Right atrium auricular region (tissue), 2 donors: ENCODE results near the gene NFXL1. TPM values are rescaled to one million over a fixed set of nuclear protein-coding genes. Genes with fewer than 3 reads are reported as not detected.

ENCODE experiments used
- DNase-seq: peaks from one replicate; pipeline ENCODE4 v3.0.0-alpha.2; 2019; ENCODE audit warnings: low spot score
- H3K27ac ChIP-seq, 2 donors: fragments of 200-600 bp; sonication (generic); 1 replicate in 1 of 2; 2 replicates in 1 of 2; pipeline ENCODE4 v1.5.1; 2016 to 2019
- H3K27me3 ChIP-seq, 2 donors: fragments of 200-600 bp; sonication (generic); one replicate each; pipeline versions ENCODE4 v1.5.1 to v1.6.0; 2017 to 2019
- H3K36me3 ChIP-seq: fragments of 200-600 bp; sonication (generic); one replicate; pipeline ENCODE4 v1.5.1; 2016
- H3K4me1 ChIP-seq, 2 donors: fragments of 200-600 bp; sonication (generic); one replicate each; pipeline versions ENCODE4 v1.5.1 to v1.6.0; 2017 to 2019
- H3K4me3 ChIP-seq, 2 donors: fragments of 200-600 bp; sonication (generic); 1 replicate in 1 of 2; 2 replicates in 1 of 2; pipeline ENCODE4 v1.5.1; 2017 to 2019; ENCODE audit warnings: mild to moderate bottlenecking in 1 of 2, moderate library complexity in 1 of 2
- H3K9me3 ChIP-seq, 2 donors: fragments of 200-600 bp; sonication (generic); one replicate each; pipeline ENCODE4 v1.5.1; 2019
- total RNA-seq, 2 donors: library from RNA; depleted of rRNA; stranded (reverse); fragments of >200 nt; gene quantifications; one replicate each; pipeline ENCODE4 v1.1.0, GENCODE V29; 2016
- TF ChIP-seq, protein P1 (sequence below), 2 donors: fragments of 200-600 bp; sonication (generic); IDR thresholded peaks; one replicate each; pipeline ENCODE4 v1.5.1; 2019; ENCODE audit warnings: antibody characterized with exemption in 2 of 2

NFXL1 gene
- total RNA-seq, 2 donors from 2014 or later: 6.2 to 8.3 TPM

DNA sequence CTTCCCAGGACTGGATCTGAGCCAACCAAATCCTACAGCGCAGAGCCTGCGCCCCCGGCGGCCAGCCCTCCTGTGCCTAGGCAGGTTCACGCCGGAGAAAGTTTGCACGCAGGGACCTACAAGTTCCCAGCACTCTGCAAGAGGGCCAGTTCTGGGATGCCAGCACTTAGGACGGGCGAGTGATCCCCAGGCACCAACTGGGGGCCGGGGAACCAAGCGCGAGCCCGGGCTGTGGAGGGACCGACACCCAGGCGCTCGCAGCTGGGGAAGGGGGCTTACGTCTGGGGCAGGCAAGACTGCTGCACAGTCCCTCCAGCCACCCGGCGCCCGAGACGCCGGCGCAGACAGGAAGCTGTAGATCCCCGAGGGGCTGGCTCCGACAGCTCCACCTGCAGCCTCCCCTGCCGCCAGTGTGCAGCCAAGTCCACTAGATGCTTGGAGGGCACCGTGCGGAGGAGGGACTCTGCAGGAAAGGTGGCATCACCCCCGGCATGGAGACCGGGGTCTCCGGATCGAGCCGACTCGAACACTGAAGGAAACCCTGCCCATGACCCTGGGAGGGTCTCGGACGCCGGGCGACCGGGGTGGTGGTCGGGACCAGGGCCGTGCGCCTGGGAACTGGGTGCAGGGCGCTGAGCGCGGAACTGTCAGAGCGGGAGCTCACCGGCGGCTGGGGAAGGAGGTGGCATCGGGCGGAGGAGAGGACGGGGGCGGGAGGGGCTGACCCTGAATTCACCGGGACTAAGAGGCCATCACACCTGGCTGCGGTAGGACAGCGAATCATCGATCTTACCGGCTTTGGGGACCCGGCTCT lies 77.1 kb downstream of the NFXL1 start:
- Histone ChIP-seq H3K27ac (peak overlapping the region; percentile 72 to 85), H3K9me3 (peaks cover 0 to 7% of the 10 kb centered on the region in 2 donors), H3K4me1 (peaks cover 0 to 43% of the 10 kb centered on the region in 2 donors), H3K27me3 (no peaks in the 10 kb centered on the region), H3K36me3 (no peaks in the 10 kb centered on the region), H3K4me3 (peak overlapping the region; percentile 58 to 63)
- DNase-seq: no peak
- TF ChIP-seq, protein P1, sequence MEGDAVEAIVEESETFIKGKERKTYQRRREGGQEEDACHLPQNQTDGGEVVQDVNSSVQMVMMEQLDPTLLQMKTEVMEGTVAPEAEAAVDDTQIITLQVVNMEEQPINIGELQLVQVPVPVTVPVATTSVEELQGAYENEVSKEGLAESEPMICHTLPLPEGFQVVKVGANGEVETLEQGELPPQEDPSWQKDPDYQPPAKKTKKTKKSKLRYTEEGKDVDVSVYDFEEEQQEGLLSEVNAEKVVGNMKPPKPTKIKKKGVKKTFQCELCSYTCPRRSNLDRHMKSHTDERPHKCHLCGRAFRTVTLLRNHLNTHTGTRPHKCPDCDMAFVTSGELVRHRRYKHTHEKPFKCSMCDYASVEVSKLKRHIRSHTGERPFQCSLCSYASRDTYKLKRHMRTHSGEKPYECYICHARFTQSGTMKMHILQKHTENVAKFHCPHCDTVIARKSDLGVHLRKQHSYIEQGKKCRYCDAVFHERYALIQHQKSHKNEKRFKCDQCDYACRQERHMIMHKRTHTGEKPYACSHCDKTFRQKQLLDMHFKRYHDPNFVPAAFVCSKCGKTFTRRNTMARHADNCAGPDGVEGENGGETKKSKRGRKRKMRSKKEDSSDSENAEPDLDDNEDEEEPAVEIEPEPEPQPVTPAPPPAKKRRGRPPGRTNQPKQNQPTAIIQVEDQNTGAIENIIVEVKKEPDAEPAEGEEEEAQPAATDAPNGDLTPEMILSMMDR (IDR thresholded peaks at IDR 0.05): no peak

DNA sequence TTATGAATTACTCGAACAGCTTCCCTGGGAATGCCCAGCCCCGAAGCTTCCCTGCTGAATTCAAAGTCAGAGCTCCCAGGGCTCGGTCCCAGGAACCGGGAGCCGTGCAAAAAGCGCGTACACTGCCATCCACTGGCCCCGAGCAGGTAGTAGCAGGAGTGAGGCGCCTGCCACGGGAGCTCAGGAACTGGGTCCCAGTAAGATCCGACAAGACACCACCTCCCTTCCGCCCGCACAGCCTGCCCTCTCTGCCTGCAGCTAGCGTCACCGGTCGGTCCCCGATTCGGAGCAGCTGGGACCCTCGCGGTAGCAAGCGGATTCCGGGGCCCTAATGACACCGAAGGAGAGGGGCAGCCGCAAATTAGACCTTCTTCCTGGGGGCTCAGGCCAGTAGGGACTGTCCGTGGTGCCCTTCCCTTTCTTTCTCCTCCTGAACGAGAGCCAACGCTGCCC lies 77.7 kb downstream of the NFXL1 start:
- Histone ChIP-seq H3K27me3 (no peaks in the 10 kb centered on the region), H3K27ac (peak overlapping the region; percentile 72 to 85), H3K4me3 (peak overlapping the region; percentile 58 to 63), H3K36me3 (no peaks in the 10 kb centered on the region), H3K4me1 (peaks cover 0 to 43% of the 10 kb centered on the region in 2 donors), H3K9me3 (peaks cover 0 to 7% of the 10 kb centered on the region in 2 donors)
- DNase-seq: peak; percentile 91
- TF ChIP-seq, protein P1 (IDR thresholded peaks at IDR 0.05): peak; percentile 60 to 79

DNA sequence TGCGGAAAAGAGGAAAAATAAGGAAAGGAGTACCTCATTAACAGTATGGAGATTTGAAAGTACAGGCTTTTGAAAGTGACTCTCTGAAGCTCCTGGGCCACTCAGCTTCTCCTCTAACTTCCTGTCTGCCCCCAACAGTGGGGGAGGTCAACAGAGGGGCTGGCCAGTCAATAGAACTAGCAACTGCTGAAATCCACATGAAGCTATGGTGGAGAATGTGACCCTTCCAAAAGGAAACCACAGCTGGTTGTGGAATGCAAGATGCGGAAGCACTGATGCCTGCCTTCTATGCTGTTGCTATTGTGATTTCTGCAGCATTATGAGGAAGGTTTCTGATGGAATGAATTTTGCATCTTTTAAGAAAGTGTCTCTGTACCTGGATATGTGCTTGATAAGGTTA lies 78.9 kb downstream of the NFXL1 start:
- H3K4me1 ChIP-seq: peaks cover 0 to 43% of the 10 kb centered on the region in 2 donors
- H3K27ac ChIP-seq: peak overlapping the region; percentile 72 to 85
- TF ChIP-seq, protein P1 (IDR thresholded peaks at IDR 0.05): no peak
- H3K27me3 ChIP-seq: no peaks in the 10 kb centered on the region
- H3K9me3 ChIP-seq: peaks cover 0 to 7% of the 10 kb centered on the region in 2 donors
- no peaks in the 10 kb centered on the region for H3K36me3 ChIP-seq
- peak overlapping the region; percentile 58 to 63 for H3K4me3 ChIP-seq
- no peak for DNase-seq

DNA sequence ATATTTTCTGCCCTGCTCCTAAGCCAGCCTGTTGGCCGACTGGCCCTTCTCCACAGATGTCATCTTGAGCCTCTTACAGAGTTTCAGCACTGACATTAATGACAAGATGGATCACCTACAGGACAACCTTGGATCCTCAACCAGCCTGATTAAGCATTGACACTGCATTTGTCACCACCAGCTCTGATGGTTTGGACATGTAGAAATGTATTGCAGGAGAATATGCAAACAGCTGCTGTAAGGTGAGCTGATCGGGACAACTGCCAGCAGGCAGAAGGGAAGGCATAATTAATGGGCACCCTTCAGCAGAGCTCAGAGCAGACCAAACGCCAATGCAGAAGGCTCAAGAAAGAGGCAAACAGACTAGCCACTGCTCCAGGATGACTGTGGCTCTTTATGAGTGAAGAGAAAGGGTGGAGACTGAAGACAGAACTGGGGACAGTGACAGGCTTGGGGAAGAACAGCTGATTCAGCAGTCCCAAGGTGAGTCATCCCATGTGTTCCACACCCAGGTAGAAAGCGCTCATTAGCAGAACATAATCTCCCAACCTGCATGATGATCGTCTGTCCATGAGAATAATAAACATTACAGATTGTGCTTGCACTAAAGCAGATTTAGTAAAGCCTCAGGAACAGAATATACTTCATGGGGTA lies 83.2 kb downstream of the NFXL1 start:
- Histone ChIP-seq H3K27me3 (no peaks in the 10 kb centered on the region), H3K36me3 (no peaks in the 10 kb centered on the region), H3K9me3 (peaks cover 0 to 7% of the 10 kb centered on the region in 2 donors), H3K4me1 (peaks cover 0 to 28% of the 10 kb centered on the region in 2 donors), H3K27ac (peak overlapping the region; percentile 59 to 76), H3K4me3 (peak overlapping the region in 1 of 2 donors; percentile 38)
- DNase-seq: no peak
- TF ChIP-seq, protein P1 (IDR thresholded peaks at IDR 0.05): no peak

DNA sequence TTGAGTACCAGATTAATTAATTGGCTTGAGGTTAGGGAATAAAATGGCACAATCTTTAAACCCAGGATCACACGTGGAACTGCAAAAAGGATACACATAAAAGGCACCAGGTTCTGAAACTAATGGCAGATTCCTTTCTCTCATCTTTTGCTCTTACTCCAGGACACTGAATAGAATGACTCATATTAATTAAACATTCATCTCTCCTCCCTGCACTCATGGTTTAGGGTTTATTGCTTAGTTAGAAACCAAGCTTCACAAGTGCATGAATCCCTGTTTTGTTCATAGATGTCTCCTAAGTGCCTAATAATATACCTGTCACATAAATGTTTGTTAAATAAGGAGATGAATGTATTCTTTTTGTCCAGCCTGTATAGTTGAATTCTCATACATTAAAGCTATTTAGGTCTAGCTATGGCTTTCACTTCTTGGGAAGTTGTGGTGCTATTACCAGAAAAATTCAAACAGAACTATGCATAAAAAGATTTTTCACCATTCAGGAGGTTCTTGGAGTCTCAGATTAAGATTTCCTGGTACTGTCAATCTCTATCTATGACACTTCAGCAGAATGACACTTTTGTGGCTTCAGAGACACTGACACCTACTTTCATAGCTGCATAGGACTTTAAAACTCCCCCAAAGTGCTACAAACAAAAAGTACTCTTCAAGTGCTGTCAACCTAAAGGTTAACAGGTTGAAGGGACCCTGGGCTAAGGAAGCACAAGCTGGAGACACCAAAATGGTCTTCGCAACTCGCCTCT lies 83.9 kb downstream of the NFXL1 start:
- Histone ChIP-seq H3K4me3 (peak overlapping the region in 1 of 2 donors; percentile 38), H3K36me3 (no peaks in the 10 kb centered on the region), H3K27me3 (no peaks in the 10 kb centered on the region), H3K9me3 (peaks cover 0 to 7% of the 10 kb centered on the region in 2 donors), H3K4me1 (peaks cover 0 to 28% of the 10 kb centered on the region in 2 donors), H3K27ac (peak overlapping the region; percentile 59 to 76)
- no peak for DNase-seq
- TF ChIP-seq, protein P1 (IDR thresholded peaks at IDR 0.05): no peak
